Measurements from ENCODE around the gene RPUSD1.

The RPUSD1 gene

DNA sequence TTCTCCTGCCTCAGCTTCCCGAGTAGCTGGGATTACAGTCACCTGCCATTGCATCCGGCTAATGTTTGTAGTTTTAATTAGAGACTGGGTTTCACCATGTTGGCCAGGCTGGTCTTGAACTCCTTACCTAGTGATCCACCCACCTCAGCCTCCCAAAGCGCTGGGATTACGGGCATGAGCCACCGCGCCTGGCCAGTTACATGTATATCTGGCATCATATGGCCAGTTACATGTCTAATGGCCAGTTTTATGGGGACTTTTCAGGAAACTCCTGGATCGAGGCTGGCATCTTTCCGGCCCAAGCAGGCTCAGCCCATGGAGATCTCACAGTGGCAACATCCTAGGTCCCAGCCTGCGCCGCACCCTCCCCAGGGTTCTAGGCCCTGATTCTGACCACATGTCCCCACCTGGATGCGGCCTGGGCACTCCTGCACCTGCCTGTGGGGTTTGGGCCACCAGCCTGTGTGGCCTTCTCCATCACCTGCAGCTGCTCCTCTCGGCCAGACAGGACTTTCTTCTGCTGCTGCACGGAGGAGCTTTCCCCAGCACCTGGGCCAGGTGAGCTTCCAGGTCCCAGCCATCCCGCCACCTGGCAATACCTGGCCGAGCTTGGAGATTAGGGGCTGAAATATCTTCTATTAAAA is 46.1 kb downstream of the RPUSD1 start:
- no peak for DNase-seq

DNA sequence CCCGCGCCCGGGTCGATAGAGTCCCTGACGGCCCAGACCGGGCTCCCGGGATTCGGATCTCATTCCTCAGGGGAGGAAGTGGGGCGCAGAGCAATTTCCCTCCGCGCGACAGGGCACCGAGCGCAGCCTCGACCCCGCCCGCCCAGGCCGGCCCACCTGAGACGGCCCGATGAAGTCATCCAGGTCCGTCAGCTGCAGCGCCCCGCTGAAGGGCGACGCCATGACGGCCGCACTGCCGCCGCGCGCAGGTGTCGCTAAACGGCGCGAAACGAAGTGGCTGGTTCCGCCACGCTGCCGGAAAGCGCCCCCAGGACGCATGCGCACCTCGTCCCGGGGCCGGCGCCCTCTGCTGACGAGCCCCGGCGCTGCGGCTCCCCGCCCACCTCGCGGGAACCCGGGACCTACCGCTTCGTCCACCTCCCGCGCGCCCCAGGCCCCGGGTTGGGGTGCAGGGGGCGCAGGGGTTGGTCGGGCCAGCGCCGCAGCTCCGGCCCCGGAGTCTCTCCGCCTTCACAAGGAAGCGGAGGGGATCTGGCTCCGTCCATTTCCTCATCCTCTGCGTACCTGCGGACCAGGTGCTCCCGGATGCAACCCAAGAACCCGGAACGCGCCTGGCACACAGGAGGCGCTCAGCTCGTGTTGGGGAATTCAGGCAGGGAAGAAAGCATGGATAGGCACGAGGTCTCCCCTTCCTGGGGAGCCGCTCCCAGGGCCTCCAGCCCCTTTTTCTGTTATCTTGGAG is 47.2 kb downstream of the RPUSD1 start, which contains the start of gene CIAO3:
TSS of gene CIAO3 (minus strand) at position 234 of the 742 bp plus-strand sequence. CDS start at position 222, 12 bp downstream.
- DNase-seq: peak; percentile 88

DNA sequence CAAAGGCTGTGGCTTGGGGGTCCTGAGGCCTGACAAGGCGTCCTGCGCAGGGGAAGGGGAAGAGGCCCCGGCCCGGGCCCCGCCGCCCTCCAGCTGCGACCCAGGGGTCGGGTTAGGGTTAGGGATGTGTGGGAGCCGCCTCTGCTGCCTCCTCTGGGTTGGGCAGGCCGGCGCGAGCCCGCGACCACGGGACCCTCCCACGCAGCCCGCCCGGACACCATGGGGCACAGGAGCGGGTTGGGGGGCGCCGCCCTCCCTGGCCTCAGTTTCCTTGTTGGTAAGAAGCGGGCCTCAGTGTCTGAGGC is 47.8 kb downstream of the RPUSD1 start:
- no peak for DNase-seq

DNA sequence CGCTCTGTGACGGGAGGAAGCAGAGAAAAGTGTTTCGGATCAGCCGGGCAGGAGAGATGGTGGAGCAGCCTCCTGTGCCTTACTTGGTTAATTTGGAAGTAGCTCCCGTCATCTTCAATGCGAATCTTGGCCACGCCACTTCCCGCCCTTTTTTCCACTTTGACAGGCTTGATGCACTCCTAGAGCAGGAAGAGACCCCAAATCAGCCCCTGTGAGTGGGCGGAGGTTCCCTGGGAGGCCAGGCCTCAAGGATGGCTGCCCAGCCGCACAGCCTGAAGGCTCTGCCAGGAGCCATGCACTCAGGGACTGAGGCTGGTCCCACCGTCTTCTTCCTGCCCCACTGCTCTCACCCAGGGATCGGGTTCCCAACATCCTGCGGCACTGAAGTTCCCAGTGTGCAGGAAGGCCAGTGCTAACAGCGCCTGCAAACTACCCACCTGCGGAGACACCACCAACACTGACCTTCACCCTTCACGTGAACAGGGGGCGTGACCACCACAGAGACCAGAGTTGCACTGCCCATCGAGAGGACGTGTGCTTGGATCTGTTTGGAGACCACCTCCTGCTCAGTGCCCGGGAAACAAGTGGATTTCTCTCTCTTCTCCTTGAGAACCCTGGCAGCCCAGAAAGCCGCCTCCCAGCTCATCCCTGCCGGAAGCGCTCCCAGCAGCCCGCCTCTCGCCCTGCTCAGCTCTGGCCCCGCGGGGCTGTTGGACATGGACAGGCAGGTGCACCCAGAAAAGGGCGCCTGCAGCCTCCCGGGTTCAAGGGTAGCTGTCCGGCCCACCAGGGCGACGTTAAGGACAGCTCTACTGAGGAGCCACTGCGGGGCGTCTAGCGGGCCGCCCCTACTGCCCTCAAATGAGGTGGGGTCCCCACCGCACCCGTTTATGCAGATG is 48.4 kb downstream of the RPUSD1 start:
- DNase-seq: no peak

DNA sequence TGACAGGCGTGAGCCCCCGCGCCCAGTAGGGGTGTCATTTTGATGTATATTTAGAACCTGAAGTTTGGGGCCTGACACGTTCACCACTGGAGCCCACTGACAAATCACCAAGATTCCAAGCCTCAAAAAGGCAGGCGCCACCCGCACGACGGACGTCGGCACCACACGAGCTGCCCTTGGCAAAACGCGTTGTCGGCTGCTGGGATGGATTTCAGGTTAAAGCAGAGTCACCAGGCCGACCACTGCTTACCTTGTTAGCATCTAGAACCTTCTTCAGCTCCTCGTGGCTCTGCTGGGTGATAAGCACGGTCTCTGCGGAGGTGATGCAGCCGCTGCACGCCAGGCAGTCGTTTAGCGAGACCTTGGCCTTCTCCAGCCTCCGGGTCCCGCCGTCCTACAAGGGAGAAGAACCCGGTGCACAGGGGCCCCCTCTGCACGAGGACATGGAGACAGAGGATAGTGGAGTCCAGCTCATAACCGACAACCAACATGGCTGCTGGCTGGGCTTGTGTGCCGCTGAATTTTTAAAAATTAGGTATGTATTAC is 51.2 kb downstream of the RPUSD1 start:
- no peak for DNase-seq

DNA sequence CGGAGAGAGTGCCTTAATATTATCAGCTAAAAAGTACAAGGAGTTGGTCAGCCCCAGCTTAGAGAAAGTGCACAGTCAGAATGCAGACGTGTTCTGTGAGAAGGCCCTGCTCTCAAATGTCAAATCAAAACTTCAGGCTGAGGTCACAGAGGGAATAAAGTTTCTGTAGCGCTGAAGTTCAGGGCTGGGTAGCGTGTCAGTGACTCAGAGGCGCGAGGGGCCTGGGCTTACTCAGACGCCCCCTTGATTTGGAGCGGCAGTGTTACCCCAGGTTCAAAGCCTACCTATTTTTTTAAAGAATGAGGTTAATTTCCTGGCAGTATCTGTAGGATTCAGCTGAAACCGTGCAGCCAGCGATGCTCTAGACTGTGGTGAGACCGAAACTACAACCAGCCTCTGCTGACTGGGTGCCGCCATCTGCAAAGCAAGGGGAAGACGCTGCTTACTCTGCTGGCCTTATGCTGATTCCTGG is 52.2 kb downstream of the RPUSD1 start:
- DNase-seq: no peak

DNA sequence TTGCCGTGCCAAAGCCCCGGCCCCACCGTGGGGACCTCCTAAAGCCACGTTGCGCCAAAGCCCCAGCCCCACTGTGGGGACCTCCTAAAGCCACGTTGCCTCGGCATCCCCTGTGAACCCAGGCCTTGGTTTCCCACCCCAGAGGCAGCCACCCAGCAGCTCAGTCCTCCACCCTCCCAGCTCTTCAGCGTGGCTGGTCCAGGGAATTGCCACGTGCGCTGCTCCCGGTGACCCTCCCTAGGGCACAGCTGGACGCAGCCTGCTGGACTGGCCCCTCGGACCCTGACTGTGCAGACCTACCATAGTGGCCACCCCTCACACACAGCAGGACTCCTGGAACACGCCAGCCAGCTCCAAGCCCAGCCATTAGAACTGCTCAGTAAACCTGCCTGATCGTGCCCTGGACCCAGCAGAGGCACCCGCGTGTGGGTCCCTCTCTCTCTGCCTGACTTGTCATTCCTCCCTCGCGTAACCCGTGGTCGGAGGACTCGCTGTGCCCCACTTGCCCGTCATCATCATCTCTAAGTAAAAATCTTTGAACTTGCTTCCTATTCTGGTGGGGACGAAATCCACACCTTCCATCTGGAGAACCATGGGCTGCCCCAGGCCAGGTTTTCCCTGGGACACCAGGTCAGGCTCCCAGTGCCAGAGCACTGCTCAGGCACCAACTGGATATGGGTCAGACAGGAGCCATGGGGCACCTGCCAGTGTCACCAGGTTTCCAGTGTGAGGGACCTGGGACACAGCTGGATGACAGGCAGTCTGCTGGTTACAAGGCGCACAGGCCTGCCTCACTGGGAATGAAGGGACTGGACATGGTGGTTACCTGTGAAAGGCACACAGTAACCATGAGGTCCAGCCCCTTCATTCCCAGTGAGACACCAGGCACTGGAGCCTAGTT is 53.0 kb downstream of the RPUSD1 start:
- DNase-seq: peak; percentile 1
